ENCODE data around the gene GNAS.
A peak's percentile ranks its signal among the peaks of the same experiment; 100 is the strongest.

The GNAS gene

GRCh38 chr20:58886546-58886945, 34.0 kb downstream of the GNAS start:
- H3K4me1 ChIP-seq (ENCODE audit: control insufficient read depth in 1 of 2, insufficient read depth in 2 of 2, low read length in 2 of 2): peaks cover 0 to 8% of the 10 kb centered on the region in 2 donors
- peaks cover 0 to 3% of the 10 kb centered on the region in 2 donors for H3K9me3 ChIP-seq (ENCODE audit: control insufficient read depth in 1 of 2, low read length in 2 of 2)
- no peaks in the 10 kb centered on the region for H3K36me3 ChIP-seq (ENCODE audit: control insufficient read depth in 1 of 2, insufficient read depth in 2 of 2, low read length in 2 of 2)
- H3K27me3 ChIP-seq (ENCODE audit: low read depth, low read length): no peaks in the 10 kb centered on the region
- H3K4me3 ChIP-seq (ENCODE audit: low read depth in 1 of 2, low read length in 2 of 2): no peak overlapping the region
- no peak overlapping the region for H3K27ac ChIP-seq (ENCODE audit: low read length)

- H3K27ac ChIP-seq (ENCODE audit: low read length): peak overlapping the region; percentile 56
Observed at GRCh38 chr20:58888103-58888502, 35.6 kb downstream of the GNAS start.

GRCh38 chr20:58888521-58889333, 36.2 kb downstream of the GNAS start:
- Histone ChIP-seq H3K27me3 (ENCODE audit: low read depth, low read length) (no peaks in the 10 kb centered on the region), H3K4me1 (ENCODE audit: control insufficient read depth in 1 of 2, insufficient read depth in 2 of 2, low read length in 2 of 2) (peaks cover 6 to 17% of the 10 kb centered on the region in 2 donors), H3K36me3 (ENCODE audit: control insufficient read depth in 1 of 2, insufficient read depth in 2 of 2, low read length in 2 of 2) (no peaks in the 10 kb centered on the region), H3K4me3 (ENCODE audit: low read depth in 1 of 2, low read length in 2 of 2) (peak overlapping the region; percentile 64 to 69), H3K9me3 (ENCODE audit: control insufficient read depth in 1 of 2, low read length in 2 of 2) (peaks cover 0 to 3% of the 10 kb centered on the region in 2 donors), H3K27ac (ENCODE audit: low read length) (peak overlapping the region; percentile 56)

More at GRCh38 chr20:58888103-58888502, 35.6 kb downstream of the GNAS start:
- Histone ChIP-seq H3K9me3 (ENCODE audit: control insufficient read depth in 1 of 2, low read length in 2 of 2) (peaks cover 0 to 3% of the 10 kb centered on the region in 2 donors), H3K36me3 (ENCODE audit: control insufficient read depth in 1 of 2, insufficient read depth in 2 of 2, low read length in 2 of 2) (no peaks in the 10 kb centered on the region), H3K4me1 (ENCODE audit: control insufficient read depth in 1 of 2, insufficient read depth in 2 of 2, low read length in 2 of 2) (peaks cover 0 to 11% of the 10 kb centered on the region in 2 donors), H3K27me3 (ENCODE audit: low read depth, low read length) (no peaks in the 10 kb centered on the region), H3K4me3 (ENCODE audit: low read depth in 1 of 2, low read length in 2 of 2) (peak overlapping the region; percentile 64)

GRCh38 chr20:58889334-58889760, 36.8 kb downstream of the GNAS start:
- Histone ChIP-seq H3K4me1 (ENCODE audit: control insufficient read depth in 1 of 2, insufficient read depth in 2 of 2, low read length in 2 of 2) (peaks cover 12 to 24% of the 10 kb centered on the region in 2 donors), H3K9me3 (ENCODE audit: control insufficient read depth in 1 of 2, low read length in 2 of 2) (peaks cover 0 to 3% of the 10 kb centered on the region in 2 donors), H3K36me3 (ENCODE audit: control insufficient read depth in 1 of 2, insufficient read depth in 2 of 2, low read length in 2 of 2) (no peaks in the 10 kb centered on the region), H3K27ac (ENCODE audit: low read length) (peak overlapping the region; percentile 8), H3K27me3 (ENCODE audit: low read depth, low read length) (no peaks in the 10 kb centered on the region), H3K4me3 (ENCODE audit: low read depth in 1 of 2, low read length in 2 of 2) (peak overlapping the region; percentile 52 to 69)

GRCh38 chr20:58889798-58890517, 37.4 kb downstream of the GNAS start:
- H3K27me3 ChIP-seq (ENCODE audit: low read depth, low read length): no peaks in the 10 kb centered on the region
- peaks cover 18 to 30% of the 10 kb centered on the region in 2 donors for H3K4me1 ChIP-seq (ENCODE audit: control insufficient read depth in 1 of 2, insufficient read depth in 2 of 2, low read length in 2 of 2)
- H3K4me3 ChIP-seq (ENCODE audit: low read depth in 1 of 2, low read length in 2 of 2): peak overlapping the region; percentile 55 to 69
- H3K27ac ChIP-seq (ENCODE audit: low read length): peak overlapping the region; percentile 75
- H3K9me3 ChIP-seq (ENCODE audit: control insufficient read depth in 1 of 2, low read length in 2 of 2): peaks cover 0 to 2% of the 10 kb centered on the region in 2 donors
- no peaks in the 10 kb centered on the region for H3K36me3 ChIP-seq (ENCODE audit: control insufficient read depth in 1 of 2, insufficient read depth in 2 of 2, low read length in 2 of 2)

GRCh38 chr20:58890518-58891085, 38.1 kb downstream of the GNAS start:
- Histone ChIP-seq H3K27ac (ENCODE audit: low read length) (peak overlapping the region; percentile 75), H3K4me1 (ENCODE audit: control insufficient read depth in 1 of 2, insufficient read depth in 2 of 2, low read length in 2 of 2) (peaks cover 18 to 36% of the 10 kb centered on the region in 2 donors), H3K36me3 (ENCODE audit: control insufficient read depth in 1 of 2, insufficient read depth in 2 of 2, low read length in 2 of 2) (no peaks in the 10 kb centered on the region), H3K4me3 (ENCODE audit: low read depth in 1 of 2, low read length in 2 of 2) (peak overlapping the region; percentile 55 to 69), H3K27me3 (ENCODE audit: low read depth, low read length) (no peaks in the 10 kb centered on the region), H3K9me3 (ENCODE audit: control insufficient read depth in 1 of 2, low read length in 2 of 2) (no peaks in the 10 kb centered on the region)

- Histone ChIP-seq H3K27ac (ENCODE audit: low read length) (peak overlapping the region; percentile 75), H3K9me3 (ENCODE audit: control insufficient read depth in 1 of 2, low read length in 2 of 2) (no peaks in the 10 kb centered on the region), H3K27me3 (ENCODE audit: low read depth, low read length) (no peaks in the 10 kb centered on the region), H3K4me3 (ENCODE audit: low read depth in 1 of 2, low read length in 2 of 2) (peak overlapping the region in 1 of 2 donors; percentile 69), H3K36me3 (ENCODE audit: control insufficient read depth in 1 of 2, insufficient read depth in 2 of 2, low read length in 2 of 2) (no peaks in the 10 kb centered on the region), H3K4me1 (ENCODE audit: control insufficient read depth in 1 of 2, insufficient read depth in 2 of 2, low read length in 2 of 2) (peaks cover 18 to 42% of the 10 kb centered on the region in 2 donors)
Observed at GRCh38 chr20:58891086-58891717, 38.7 kb downstream of the GNAS start.

GRCh38 chr20:58891718-58892140, 39.2 kb downstream of the GNAS start:
- peak overlapping the region; percentile 71 to 78 for H3K4me3 ChIP-seq (ENCODE audit: low read depth in 1 of 2, low read length in 2 of 2)
- H3K27me3 ChIP-seq (ENCODE audit: low read depth, low read length): no peaks in the 10 kb centered on the region
- peaks cover 18 to 47% of the 10 kb centered on the region in 2 donors for H3K4me1 ChIP-seq (ENCODE audit: control insufficient read depth in 1 of 2, insufficient read depth in 2 of 2, low read length in 2 of 2)
- H3K9me3 ChIP-seq (ENCODE audit: control insufficient read depth in 1 of 2, low read length in 2 of 2): no peaks in the 10 kb centered on the region
- H3K36me3 ChIP-seq (ENCODE audit: control insufficient read depth in 1 of 2, insufficient read depth in 2 of 2, low read length in 2 of 2): no peaks in the 10 kb centered on the region
- peak overlapping the region; percentile 94 for H3K27ac ChIP-seq (ENCODE audit: low read length)

GRCh38 chr20:58892141-58892931, 39.8 kb downstream of the GNAS start:
- H3K27ac ChIP-seq (ENCODE audit: low read length): peak overlapping the region; percentile 94
- peak overlapping the region; percentile 71 to 78 for H3K4me3 ChIP-seq (ENCODE audit: low read depth in 1 of 2, low read length in 2 of 2)
- no peaks in the 10 kb centered on the region for H3K27me3 ChIP-seq (ENCODE audit: low read depth, low read length)
- no peaks in the 10 kb centered on the region for H3K36me3 ChIP-seq (ENCODE audit: control insufficient read depth in 1 of 2, insufficient read depth in 2 of 2, low read length in 2 of 2)
- H3K4me1 ChIP-seq (ENCODE audit: control insufficient read depth in 1 of 2, insufficient read depth in 2 of 2, low read length in 2 of 2): peaks cover 18 to 53% of the 10 kb centered on the region in 2 donors
- H3K9me3 ChIP-seq (ENCODE audit: control insufficient read depth in 1 of 2, low read length in 2 of 2): no peaks in the 10 kb centered on the region

- peak overlapping the region; percentile 94 for H3K27ac ChIP-seq (ENCODE audit: low read length)
- H3K4me1 ChIP-seq (ENCODE audit: control insufficient read depth in 1 of 2, insufficient read depth in 2 of 2, low read length in 2 of 2): peaks cover 18 to 54% of the 10 kb centered on the region in 2 donors
- no peaks in the 10 kb centered on the region for H3K9me3 ChIP-seq (ENCODE audit: control insufficient read depth in 1 of 2, low read length in 2 of 2)
- H3K27me3 ChIP-seq (ENCODE audit: low read depth, low read length): no peaks in the 10 kb centered on the region
- no peaks in the 10 kb centered on the region for H3K36me3 ChIP-seq (ENCODE audit: control insufficient read depth in 1 of 2, insufficient read depth in 2 of 2, low read length in 2 of 2)
- H3K4me3 ChIP-seq (ENCODE audit: low read depth in 1 of 2, low read length in 2 of 2): peak overlapping the region; percentile 71 to 78
Observed at GRCh38 chr20:58892932-58893224, 40.4 kb downstream of the GNAS start.

Measured in muscle layer of duodenum (tissue), 2 donors.